ENCODE measurements around the gene HCFC1R1. TPM values are rescaled to one million over a fixed set of nuclear protein-coding genes. Genes with fewer than 3 reads are reported as not detected.

HCFC1R1 gene
- total and polyA plus RNA-seq, 2 of the 8 experiments (the other 6 are each of a cell fraction or from before 2014, with no cell fraction given): 72.7 to 138 TPM

DNA sequence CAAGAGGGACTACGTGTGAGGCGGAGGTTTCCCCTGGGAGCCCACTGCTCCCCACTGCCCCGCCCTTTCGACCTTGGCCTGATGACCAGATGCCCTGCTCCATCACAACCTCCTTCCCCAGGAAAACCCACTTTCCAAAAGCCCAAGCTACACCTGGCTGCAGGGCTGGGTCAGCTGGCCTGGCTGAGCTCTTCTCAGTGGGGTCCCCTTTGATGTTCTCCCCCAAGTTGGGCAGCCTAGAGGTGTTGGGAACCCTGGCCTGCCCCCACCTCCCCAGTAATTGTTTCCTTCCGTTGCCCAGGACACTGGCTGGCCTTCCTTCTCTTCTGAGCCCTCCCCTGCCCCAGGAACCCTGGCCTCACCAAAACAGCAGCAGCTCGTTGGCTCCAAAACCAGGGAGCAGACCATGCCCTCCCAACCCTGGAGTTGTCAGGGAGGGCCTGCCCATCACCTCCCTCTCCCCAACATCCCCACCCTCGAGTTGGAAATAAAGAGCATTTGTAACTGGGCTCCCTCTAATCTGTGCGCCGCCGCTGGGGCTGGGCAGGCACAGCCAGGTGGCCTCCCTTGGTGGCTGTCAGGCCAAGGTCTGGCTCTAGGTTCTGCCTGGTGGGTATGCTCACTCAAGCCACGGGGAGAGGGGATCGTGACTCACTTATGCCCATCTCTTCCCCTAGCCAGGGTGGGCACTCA is 9.6 kb downstream of the HCFC1R1 start:
- peaks cover 23% of the 10 kb centered on the region for H3K23me2 ChIP-seq (ENCODE audit: low read depth, low read length)
- peaks cover 16 to 32% of the 10 kb centered on the region in 2 experiments for H4K20me1 ChIP-seq (replicated peaks in 1 of 2; ENCODE audit: control insufficient read depth in 1 of 2, insufficient read depth in 2 of 2, low read length in 2 of 2)
- peak overlapping the region; percentile 3 for H4K8ac ChIP-seq (ENCODE audit: extremely low read depth, insufficient read depth, low read length)
- peaks cover 11 to 28% of the 10 kb centered on the region in 2 experiments for H3K79me2 ChIP-seq (ENCODE audit: control insufficient read depth in 1 of 2, insufficient read depth in 2 of 2, low read length in 2 of 2)
- peaks cover 14 to 54% (median 46%) of the 10 kb centered on the region in 4 experiments for H3K4me1 ChIP-seq (replicated peaks in 1 of 4; ENCODE audit: control insufficient read depth in 3 of 4, insufficient read depth in 4 of 4, low read length in 3 of 4)
- H3K4me2 ChIP-seq (ENCODE audit: insufficient read depth in 1 of 2, low read depth in 2 of 2, low read length in 2 of 2): peak overlapping the region; percentile 80; a peak in 2 of 4 replicates
- no peak overlapping the region for H4K5ac ChIP-seq (ENCODE audit: insufficient read length, low read depth, low read length)
- no peak overlapping the region for H2BK20ac ChIP-seq (ENCODE audit: low read length)
- FAIRE-seq (no peak), DNase-seq (ENCODE audit: low read depth in 1 of 2, low spot score in 2 of 2) (no peak)
- peak overlapping the region in 1 of 4 experiments; percentile 33; a peak in 1 of 8 replicates for H3K4me3 ChIP-seq (ENCODE audit: extremely low read depth in 1 of 4, insufficient read depth in 2 of 4, low read depth in 3 of 4, low read length in 4 of 4)
- no peaks in the 10 kb centered on the region; a peak in 1 of 7 replicates for H3K27me3 ChIP-seq (replicated peaks in 1 of 4; ENCODE audit: control insufficient read depth in 3 of 4, extremely low read depth in 1 of 4, insufficient read depth in 3 of 4, low read length in 3 of 4)
- CTCF ChIA-PET (ENCODE audit: partially characterized antibody): interaction anchor here (0.5 to 11.3 kb wide), 8 partner anchors 9 to 217 kb away, joined by 3 to 213 read pairs (median 4); partner anchors contain the start of genes HCFC1R1 and THOC6
- no peak overlapping the region for H2BK12ac ChIP-seq (ENCODE audit: low read depth, low read length)
- no peak overlapping the region for H3K14ac ChIP-seq (ENCODE audit: insufficient read length)
- no peaks in the 10 kb centered on the region for H3K9me3 ChIP-seq (ENCODE audit: insufficient read depth in 2 of 2, low read depth in 1 of 2, low read length in 1 of 2)
- H3K27ac ChIP-seq (ENCODE audit: low read depth, low read length): no peak overlapping the region
- no peak overlapping the region for H2BK15ac ChIP-seq (ENCODE audit: low read length)
- H2AFZ ChIP-seq (ENCODE audit: low read length): no peak overlapping the region
- H2BK5ac ChIP-seq (ENCODE audit: low read depth, low read length): no peak overlapping the region
- H3K23ac ChIP-seq (ENCODE audit: insufficient read length): no peak overlapping the region
- no peak overlapping the region for H3K56ac ChIP-seq (replicated peaks; ENCODE audit: insufficient read length, low read depth, low read length)
- H2AK5ac ChIP-seq (ENCODE audit: low read depth, low read length): no peak overlapping the region
- H3K9ac ChIP-seq (replicated peaks in 1 of 4; ENCODE audit: extremely low read depth in 1 of 4, low read depth in 3 of 4, low read length in 3 of 4): no peak overlapping the region; a peak in 1 of 7 replicates
- 74% methylated on average over 12 of the region's 12 CpGs; no CpG with 5 or more reads in 1 of the 2 experiments for WGBS, 2 experiments (ENCODE audit: extremely low coverage in 1 of 2, insufficient coverage in 1 of 2, insufficient read length in 1 of 2, insufficient replicate concordance in 2 of 2, low coverage in 1 of 2, low lambda C conversion rate in 2 of 2, missing lambda C conversion rate in 1 of 2)
- H3K4ac ChIP-seq (replicated peaks; ENCODE audit: insufficient read length, low read depth, low read length): no peak overlapping the region
- H3K36me3 ChIP-seq (ENCODE audit: control insufficient read depth in 2 of 4, insufficient read depth in 4 of 4, low read length in 3 of 4): peaks cover 6 to 20% (median 12%) of the 10 kb centered on the region in 4 experiments; a peak in 7 of 8 replicates
- POLR2A ChIA-PET (ENCODE audit: partially characterized antibody): interaction anchor here (0.7 to 35.7 kb wide), 16 partner anchors 3 to 116 kb away, joined by 3 to 1808 read pairs (median 4); partner anchors contain the start of genes BICDL2, CLDN6, CLDN9 and HCFC1R1
- H3K79me1 ChIP-seq (ENCODE audit: low read depth, low read length): peaks cover 11% of the 10 kb centered on the region; the same call in 1 of the 2 replicates
- H2BK120ac ChIP-seq (replicated peaks; ENCODE audit: low read depth, low read length): no peak overlapping the region
- H3K18ac ChIP-seq (ENCODE audit: extremely low read depth, low read length): no peak overlapping the region; the same call in 1 of the 2 replicates
- H4K91ac ChIP-seq (replicated peaks; ENCODE audit: insufficient read length, low read length): no peak overlapping the region
- TF ChIP-seq HDAC2 (IDR thresholded peaks at IDR 0.05; ENCODE audit: borderline replicate concordance in 1 of 2, low read depth in 2 of 2, low read length in 2 of 2): no peak
- no peak for TF ChIP-seq NANOG (IDR thresholded peaks at IDR 0.05; ENCODE audit: insufficient read depth, low read depth, low read length, poor library complexity, severe bottlenecking)
- no peak for TF ChIP-seq TBP (IDR thresholded peaks at IDR 0.05; ENCODE audit: low read depth, low read length)
- TF ChIP-seq, protein P1, sequence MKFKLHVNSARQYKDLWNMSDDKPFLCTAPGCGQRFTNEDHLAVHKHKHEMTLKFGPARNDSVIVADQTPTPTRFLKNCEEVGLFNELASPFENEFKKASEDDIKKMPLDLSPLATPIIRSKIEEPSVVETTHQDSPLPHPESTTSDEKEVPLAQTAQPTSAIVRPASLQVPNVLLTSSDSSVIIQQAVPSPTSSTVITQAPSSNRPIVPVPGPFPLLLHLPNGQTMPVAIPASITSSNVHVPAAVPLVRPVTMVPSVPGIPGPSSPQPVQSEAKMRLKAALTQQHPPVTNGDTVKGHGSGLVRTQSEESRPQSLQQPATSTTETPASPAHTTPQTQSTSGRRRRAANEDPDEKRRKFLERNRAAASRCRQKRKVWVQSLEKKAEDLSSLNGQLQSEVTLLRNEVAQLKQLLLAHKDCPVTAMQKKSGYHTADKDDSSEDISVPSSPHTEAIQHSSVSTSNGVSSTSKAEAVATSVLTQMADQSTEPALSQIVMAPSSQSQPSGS (IDR thresholded peaks at IDR 0.05; ENCODE audit: low read length): peak; percentile 73; the same call in 1 of the 2 replicates
- TF ChIP-seq POLR2A (IDR thresholded peaks at IDR 0.05; ENCODE audit: control extremely low read depth in 1 of 2, low read depth in 2 of 2, low read length in 2 of 2): peak; percentile 3 to 70
- TF ChIP-seq RFX5 (IDR thresholded peaks at IDR 0.05; ENCODE audit: borderline replicate concordance, low read depth, low read length): no peak
- TF ChIP-seq RNF2 (IDR thresholded peaks at IDR 0.05; ENCODE audit: borderline replicate concordance, low read depth, low read length, missing control alignments, poor library complexity, severe bottlenecking): no peak
- TF ChIP-seq SIX5 (IDR thresholded peaks at IDR 0.05; ENCODE audit: low read depth, low read length): no peak
- no peak for TF ChIP-seq EP300 (IDR thresholded peaks at IDR 0.05; ENCODE audit: borderline replicate concordance in 1 of 2, low read depth in 2 of 2, low read length in 2 of 2)

All from H1 (cell line).